Aorta (tissue), 5 donors: ENCODE data around the gene GGT6. TPM values are rescaled to one million over a fixed set of nuclear protein-coding genes. Genes with fewer than 3 reads are reported as not detected.
A peak's percentile ranks its signal among the peaks of the same experiment; 100 is the strongest.
"Not testable (repeated sequence)": the region's sequence is repeated elsewhere in the genome, so short reads cannot be mapped to it uniquely, and the experiment has no call there.

Source experiments
- ATAC-seq: fragments of 200-7000 bp; cut with Tn5 transposase; one replicate; pipeline ENCODE4 v1.9.1; 2022; ENCODE audit warnings: moderate library complexity; ENCODE audit not compliant: low FRiP score
- DNase-seq, 2 donors: peaks; one replicate each; pipeline ENCODE4 v3.0.0-alpha.2; 2020
- H3K27ac ChIP-seq, 2 donors: one replicate each; pipeline ENCODE4 v1.5.1; 2013; ENCODE audit warnings: low read length in 2 of 2, mild to moderate bottlenecking in 2 of 2, moderate library complexity in 2 of 2, control low read depth in 1 of 2, inconsistent platforms in 1 of 2, low read depth in 1 of 2
- H3K27me3 ChIP-seq, 2 donors: one replicate each; pipeline ENCODE4 v1.6.1; 2013; ENCODE audit warnings: control low read depth in 1 of 2, low read length in 1 of 2, mild to moderate bottlenecking in 1 of 2, moderate library complexity in 1 of 2; ENCODE audit not compliant: insufficient read depth in 2 of 2, control insufficient read depth in 1 of 2
- H3K36me3 ChIP-seq, 2 donors: one replicate each; pipeline ENCODE4 v1.6.1; 2013; ENCODE audit warnings: control low read depth in 1 of 2, low read length in 1 of 2, mild to moderate bottlenecking in 1 of 2; ENCODE audit not compliant: insufficient read depth in 2 of 2, control insufficient read depth in 1 of 2
- H3K4me1 ChIP-seq, 2 donors: one replicate each; pipeline ENCODE4 v1.6.1; 2013; ENCODE audit warnings: low read length in 2 of 2, control low read depth in 1 of 2, mild to moderate bottlenecking in 1 of 2, moderate library complexity in 1 of 2; ENCODE audit not compliant: insufficient read depth in 2 of 2, control insufficient read depth in 1 of 2
- H3K4me3 ChIP-seq, 2 donors: one replicate each; pipeline ENCODE4 v1.5.1; 2013; ENCODE audit warnings: low read length in 2 of 2, control low read depth in 1 of 2, mild to moderate bottlenecking in 1 of 2
- H3K9me3 ChIP-seq: one replicate; pipeline ENCODE4 v1.6.1; 2013; ENCODE audit warnings: mild to moderate bottlenecking, low read length; ENCODE audit not compliant: control insufficient read depth
- WGBS, 2 donors: extraction: QIAGEN DNeasy Blood & Tissue Kit; methylation state at CpG; one replicate each; pipeline ENCODE4 v1.1.7; 2013; 5-methylcytosine and 5-hydroxymethylcytosine counted together
- intact Hi-C, 2 donors: fragments of 100-400 bp; cut with DNase I; formaldehyde crosslinking; loops; one replicate each; pipeline versions ENCODE4 v1.14.2 to v1.15.0; 2022
- polyA plus RNA-seq, 2 donors: library from polyadenylated mRNA; stranded (reverse); fragments of 200-250 nt; gene quantifications; one replicate each; pipeline ENCODE4 v1.2.3, GENCODE V29; 2013
- total RNA-seq, 2 donors: library from RNA; stranded (reverse); fragmentation: NEBNext Ultra II Directional; extraction: Animal tissue kit (Norgen Biotek cat#: 25700); gene quantifications; one replicate each; pipeline ENCODE4 v1.2.1, GENCODE V29; 2021
- donor health status: healthy with polysubstance abuse.
- donor health status: Bipolar disorder and iron deficiency.
- donor health status: DM: no; HTN: no; CAD: no.
- donor health status: DM: no; HTN: no; CAD: no.
- donor health status: DM: yes; HTN: yes; CAD: no.

Gene GGT6
- total and polyA plus RNA-seq, 4 donors: 3.5 TPM; not detected in 3

DNA sequence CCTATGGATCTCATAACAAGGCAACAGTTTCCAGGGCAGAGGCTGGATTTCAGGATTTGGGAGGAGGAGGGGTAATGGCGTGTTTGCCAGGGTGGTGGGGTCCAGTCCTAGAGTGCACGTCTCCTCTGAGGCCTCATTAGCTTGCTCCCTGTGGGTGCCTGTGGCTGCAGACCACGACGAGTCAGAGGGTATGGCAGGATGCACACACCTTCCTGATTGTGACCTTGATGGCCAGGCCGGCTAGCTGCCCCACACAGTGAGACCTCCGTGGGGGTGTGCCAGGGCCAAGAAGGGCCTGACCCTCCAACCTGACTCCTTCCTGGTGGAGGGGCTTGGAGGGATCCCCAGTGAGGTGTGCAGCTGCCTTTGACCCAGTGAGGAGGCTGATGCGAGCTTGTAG is 19.9 kb upstream of the GGT6 start:
- 74 to 78% methylated on average over 7 of the region's 7 CpGs for WGBS, 2 donors
- Histone ChIP-seq H3K4me1 (no peaks in the 10 kb centered on the region), H3K4me3 (no peak overlapping the region), H3K9me3 (no peaks in the 10 kb centered on the region), H3K36me3 (no peaks in the 10 kb centered on the region), H3K27me3 (no peaks in the 10 kb centered on the region), H3K27ac (no peak overlapping the region)
- intact Hi-C loops: no loop called here
- ATAC-seq (no peak), DNase-seq (peak in 1 of 2 donors; percentile 24)

- Histone ChIP-seq H3K27me3 (no peaks in the 10 kb centered on the region), H3K27ac (no peak overlapping the region), H3K36me3 (no peaks in the 10 kb centered on the region), H3K9me3 (no peaks in the 10 kb centered on the region), H3K4me1 (no peaks in the 10 kb centered on the region), H3K4me3 (no peak overlapping the region)
- ATAC-seq (no peak), DNase-seq (peak in 1 of 2 donors; percentile 21)
- intact Hi-C loops: no loop called here
- WGBS, 2 donors: 81 to 82% methylated on average over 11 of the region's 11 CpGs
Observed at GRCh38 chr17:4579678-4580077, 19.3 kb upstream of the GGT6 start.

DNA sequence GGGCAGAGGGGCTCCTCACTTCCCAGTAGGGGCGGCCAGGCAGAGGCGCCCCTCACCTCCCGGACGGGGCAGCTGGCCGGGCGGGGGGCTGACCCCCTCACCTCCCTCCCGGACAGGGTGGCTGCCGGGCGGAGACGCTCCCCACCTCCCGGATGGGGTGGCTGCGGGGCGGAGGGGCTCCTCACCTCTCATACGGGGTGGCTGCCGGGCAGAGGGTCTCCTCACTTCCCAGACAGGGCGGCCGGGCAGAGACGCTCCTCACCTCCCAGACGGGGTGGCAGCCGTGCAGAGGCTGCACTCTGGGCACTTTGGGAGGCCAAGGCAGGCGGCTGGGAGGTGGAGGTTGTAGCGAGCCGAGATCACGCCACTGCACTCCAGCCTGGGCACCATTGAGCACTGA is 18.0 kb upstream of the GGT6 start:
- peak in 1 of 2 donors; percentile 10 for DNase-seq
- WGBS, 2 donors: 96 to 98% methylated on average over 14 to 24 of the region's 24 CpGs

DNA sequence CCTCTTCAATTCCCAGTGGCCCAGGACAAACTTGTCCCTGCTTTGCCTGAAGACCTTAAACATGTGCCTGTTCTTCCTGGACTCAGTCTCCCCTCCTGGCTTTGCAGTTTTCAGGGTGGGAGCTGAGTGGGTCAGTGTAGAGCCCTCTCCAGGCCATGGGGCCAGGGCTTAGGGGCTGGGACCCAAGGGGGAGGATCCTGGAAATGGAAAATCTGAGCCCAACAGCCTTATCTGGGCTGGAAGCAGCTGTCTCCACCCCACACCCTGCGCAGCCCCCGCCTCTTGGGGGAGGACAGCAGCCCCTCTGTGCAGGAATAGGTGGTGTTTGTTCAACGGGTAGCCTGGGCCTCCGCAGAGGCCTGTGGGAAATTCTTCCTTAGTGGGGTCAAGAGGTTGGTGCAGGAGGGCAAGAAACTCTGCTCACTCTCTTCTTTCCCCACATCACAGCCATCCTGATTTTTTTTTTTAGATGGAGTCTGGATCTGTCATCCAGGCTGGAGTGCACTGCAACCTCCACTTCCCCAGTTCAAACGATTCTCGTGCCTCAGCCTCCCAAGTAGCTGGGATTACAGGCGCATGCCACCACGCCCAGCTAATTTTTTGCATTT is 17.1 kb upstream of the GGT6 start:
- no peaks in the 10 kb centered on the region for H3K36me3 ChIP-seq
- H3K4me1 ChIP-seq: no peaks in the 10 kb centered on the region
- no peak for ATAC-seq
- no peaks in the 10 kb centered on the region for H3K9me3 ChIP-seq
- H3K4me3 ChIP-seq: no peak overlapping the region
- 90 to 91% methylated on average over 8 of the region's 8 CpGs for WGBS, 2 donors
- intact Hi-C loops: no loop called here
- DNase-seq: peak in 1 of 2 donors; percentile 32
- H3K27me3 ChIP-seq: no peaks in the 10 kb centered on the region
- H3K27ac ChIP-seq: no peak overlapping the region

More for the DNA sequence above, 18.0 kb upstream of the GGT6 start:
- H3K4me1 ChIP-seq, H3K9me3 ChIP-seq, ATAC-seq, H3K4me3 ChIP-seq, H3K27ac ChIP-seq, intact Hi-C loops, H3K36me3 ChIP-seq, H3K27me3 ChIP-seq: not testable (repeated sequence)

DNA sequence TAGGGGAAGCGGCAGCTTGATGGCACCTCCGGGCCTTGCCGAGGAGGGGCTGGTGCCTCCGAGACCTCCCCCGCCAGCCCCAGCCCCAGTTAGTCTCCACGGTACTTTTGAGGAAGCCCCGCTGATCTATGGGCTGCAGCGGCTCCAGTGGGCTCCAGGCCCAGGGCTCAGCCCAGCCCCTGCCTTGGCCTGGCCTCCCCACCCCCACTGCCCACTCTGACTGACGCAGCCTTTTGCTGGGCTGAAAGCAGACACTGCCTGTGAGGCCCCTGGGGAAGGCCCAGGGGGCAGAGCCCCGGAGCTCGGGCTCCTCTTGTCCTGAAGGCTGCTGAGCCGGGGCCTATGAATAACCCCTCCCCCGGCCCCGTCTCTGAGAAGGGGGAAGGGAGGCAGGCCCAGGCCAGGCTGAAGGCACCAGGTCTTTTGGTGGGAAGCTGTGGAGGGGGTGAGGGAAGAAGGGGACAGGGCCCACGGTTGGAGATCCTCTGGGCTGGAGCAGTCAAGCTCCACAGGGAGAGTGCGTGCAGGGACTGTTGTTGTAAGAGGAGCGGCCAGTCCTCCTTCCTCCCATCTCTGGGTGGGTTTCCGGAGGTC is 16.4 kb upstream of the GGT6 start:
- intact Hi-C loops: no loop called here
- Histone ChIP-seq H3K36me3 (no peaks in the 10 kb centered on the region), H3K27me3 (no peaks in the 10 kb centered on the region), H3K4me3 (no peak overlapping the region), H3K27ac (no peak overlapping the region), H3K9me3 (no peaks in the 10 kb centered on the region), H3K4me1 (no peaks in the 10 kb centered on the region)
- ATAC-seq: no peak
- DNase-seq: peak in 1 of 2 donors; percentile 68
- WGBS, 2 donors: 80 to 82% methylated on average over 18 of the region's 18 CpGs

DNA sequence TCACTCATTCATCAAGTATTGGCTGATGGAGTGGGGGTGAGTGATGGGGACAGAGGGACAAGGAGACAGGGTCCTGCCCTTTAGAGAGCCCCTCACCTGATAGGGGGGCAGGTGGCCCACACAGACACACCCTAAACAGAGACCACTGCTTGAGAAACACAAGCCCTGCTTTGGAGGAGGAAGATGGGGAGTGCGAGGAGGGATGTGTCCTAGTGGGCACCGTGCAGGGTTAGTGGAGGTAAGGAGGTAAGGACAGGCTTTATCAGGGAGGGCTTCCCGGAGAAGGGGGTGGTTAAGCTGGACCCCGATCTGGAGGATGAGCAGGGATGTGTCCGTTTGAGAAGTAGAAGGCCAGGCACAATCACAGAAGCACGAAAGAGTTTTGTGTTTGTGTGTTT is 15.8 kb upstream of the GGT6 start:
- ATAC-seq: no peak
- no peak for DNase-seq
- no peaks in the 10 kb centered on the region for H3K4me1 ChIP-seq
- intact Hi-C loops: no loop called here
- H3K27me3 ChIP-seq: no peaks in the 10 kb centered on the region
- no peaks in the 10 kb centered on the region for H3K36me3 ChIP-seq
- H3K9me3 ChIP-seq: no peaks in the 10 kb centered on the region
- no peak overlapping the region for H3K4me3 ChIP-seq
- no peak overlapping the region for H3K27ac ChIP-seq
- WGBS, 2 donors: 81 to 85% methylated on average over 6 of the region's 6 CpGs

DNA sequence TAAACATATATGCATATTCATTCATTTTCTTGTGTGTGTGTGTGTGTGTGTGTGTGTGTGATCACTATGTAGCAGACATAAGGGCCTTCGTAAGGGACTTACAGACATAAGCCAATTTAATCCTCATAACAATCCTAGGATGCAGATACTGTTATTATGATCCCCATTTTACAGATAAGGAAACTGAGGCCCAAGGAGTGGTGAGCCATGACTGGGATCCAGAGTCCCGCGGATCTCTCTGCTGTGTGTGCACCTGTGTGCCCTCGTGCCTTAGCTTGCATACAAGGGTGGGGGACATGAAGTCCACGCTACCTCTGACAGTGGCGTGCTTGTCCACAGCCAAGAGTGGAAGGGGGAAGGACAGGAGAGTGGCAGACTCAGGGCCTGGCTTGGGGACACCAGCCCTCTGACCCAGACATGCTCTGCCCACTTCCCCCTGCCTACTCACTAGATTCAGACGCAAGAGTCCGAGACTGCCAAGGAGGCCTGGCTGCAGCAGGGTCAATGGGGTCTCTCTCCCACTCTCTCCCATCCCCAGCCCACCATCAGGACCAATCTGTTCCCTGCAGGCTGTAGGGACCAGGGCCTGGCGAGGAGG is 14.2 kb upstream of the GGT6 start:
- Histone ChIP-seq H3K27me3 (no peaks in the 10 kb centered on the region), H3K36me3 (no peaks in the 10 kb centered on the region), H3K4me3 (no peak overlapping the region), H3K4me1 (no peaks in the 10 kb centered on the region), H3K27ac (no peak overlapping the region), H3K9me3 (no peaks in the 10 kb centered on the region)
- DNase-seq (no peak), ATAC-seq (no peak)
- intact Hi-C loops: no loop called here
- WGBS, 2 donors: 95 to 98% methylated on average over 9 of the region's 9 CpGs

DNA sequence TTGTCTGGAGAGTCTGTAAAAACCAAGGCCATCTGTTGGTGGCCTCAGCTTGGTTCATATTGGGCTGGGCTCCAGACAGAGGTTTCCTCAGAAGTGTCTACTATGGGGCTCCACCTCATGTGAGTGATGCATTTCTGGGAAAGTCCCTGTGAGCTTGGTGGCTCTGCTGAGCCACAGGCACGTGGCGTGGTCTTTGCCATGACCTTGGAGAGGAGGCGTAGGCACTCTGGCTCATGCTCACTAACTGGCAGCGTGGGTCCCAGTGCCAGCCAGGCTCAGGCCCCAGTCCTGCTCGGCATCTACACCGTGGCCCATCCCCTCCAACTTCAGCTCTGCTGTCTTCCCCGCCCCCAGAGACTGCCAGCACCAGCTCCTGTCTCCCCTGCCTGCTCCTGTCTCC is 13.3 kb upstream of the GGT6 start:
- no peaks in the 10 kb centered on the region for H3K4me1 ChIP-seq
- intact Hi-C loops: no loop called here
- H3K9me3 ChIP-seq: no peaks in the 10 kb centered on the region
- DNase-seq (no peak), ATAC-seq (no peak)
- 61 to 72% methylated on average over 7 of the region's 7 CpGs for WGBS, 2 donors
- H3K27ac ChIP-seq: no peak overlapping the region
- H3K27me3 ChIP-seq: no peaks in the 10 kb centered on the region
- H3K36me3 ChIP-seq: no peaks in the 10 kb centered on the region
- H3K4me3 ChIP-seq: no peak overlapping the region

GRCh38 chr17:4573115-4573514 is 12.7 kb upstream of the GGT6 start:
- no peaks in the 10 kb centered on the region for H3K4me1 ChIP-seq
- H3K4me3 ChIP-seq: no peak overlapping the region
- H3K27me3 ChIP-seq: no peaks in the 10 kb centered on the region
- no peaks in the 10 kb centered on the region for H3K9me3 ChIP-seq
- ATAC-seq (no peak), DNase-seq (no peak)
- intact Hi-C loops: no loop called here
- H3K36me3 ChIP-seq: no peaks in the 10 kb centered on the region
- WGBS, 2 donors: 67 to 68% methylated on average over 4 of the region's 4 CpGs
- H3K27ac ChIP-seq: no peak overlapping the region
